HG03571 (cell line): Measurements from ENCODE around the gene CACNA1I.

Experiments used
- ATAC-seq: cut with Tn5 transposase; IDR thresholded peaks from one replicate; pipeline ENCODE4 v1.9.1; 2021; ENCODE audit not compliant: unreplicated experiment

CACNA1I gene

DNA sequence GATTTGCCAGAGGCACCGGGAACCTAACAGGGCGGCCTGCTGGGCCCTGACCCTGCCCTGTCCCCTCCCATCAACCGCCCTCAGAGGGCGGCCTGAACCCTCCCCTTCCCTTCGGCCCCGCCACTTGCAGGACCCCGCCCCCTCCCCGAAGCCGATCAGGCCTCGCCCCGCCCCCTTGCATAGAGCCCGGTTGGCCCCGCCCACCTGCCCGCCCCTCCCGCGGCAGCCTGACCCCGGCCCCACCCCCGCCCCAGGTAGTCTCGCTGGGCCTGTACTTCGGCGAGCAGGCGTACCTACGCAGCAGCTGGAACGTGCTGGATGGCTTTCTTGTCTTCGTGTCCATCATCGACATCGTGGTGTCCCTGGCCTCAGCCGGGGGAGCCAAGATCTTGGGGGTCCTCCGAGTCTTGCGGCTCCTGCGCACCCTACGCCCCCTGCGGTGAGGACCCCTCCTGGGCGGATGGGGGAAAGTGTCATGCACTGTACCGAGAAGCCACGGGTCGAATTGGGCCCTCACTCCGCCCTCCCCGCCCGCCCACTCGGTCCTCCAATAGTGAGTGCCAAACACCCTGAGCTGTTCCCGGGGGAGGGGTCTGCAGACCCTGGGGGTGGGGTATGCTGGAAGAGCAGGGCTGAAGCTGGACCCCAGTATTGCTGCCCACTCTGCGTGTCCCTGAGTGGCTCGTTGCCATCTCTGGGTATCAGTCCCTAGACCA, 94.1 kb downstream of the CACNA1I start:
- no peak for ATAC-seq

- ATAC-seq = no peak
Measured at GRCh38 chr22:39665229-39665628, 94.7 kb downstream of the CACNA1I start.

DNA sequence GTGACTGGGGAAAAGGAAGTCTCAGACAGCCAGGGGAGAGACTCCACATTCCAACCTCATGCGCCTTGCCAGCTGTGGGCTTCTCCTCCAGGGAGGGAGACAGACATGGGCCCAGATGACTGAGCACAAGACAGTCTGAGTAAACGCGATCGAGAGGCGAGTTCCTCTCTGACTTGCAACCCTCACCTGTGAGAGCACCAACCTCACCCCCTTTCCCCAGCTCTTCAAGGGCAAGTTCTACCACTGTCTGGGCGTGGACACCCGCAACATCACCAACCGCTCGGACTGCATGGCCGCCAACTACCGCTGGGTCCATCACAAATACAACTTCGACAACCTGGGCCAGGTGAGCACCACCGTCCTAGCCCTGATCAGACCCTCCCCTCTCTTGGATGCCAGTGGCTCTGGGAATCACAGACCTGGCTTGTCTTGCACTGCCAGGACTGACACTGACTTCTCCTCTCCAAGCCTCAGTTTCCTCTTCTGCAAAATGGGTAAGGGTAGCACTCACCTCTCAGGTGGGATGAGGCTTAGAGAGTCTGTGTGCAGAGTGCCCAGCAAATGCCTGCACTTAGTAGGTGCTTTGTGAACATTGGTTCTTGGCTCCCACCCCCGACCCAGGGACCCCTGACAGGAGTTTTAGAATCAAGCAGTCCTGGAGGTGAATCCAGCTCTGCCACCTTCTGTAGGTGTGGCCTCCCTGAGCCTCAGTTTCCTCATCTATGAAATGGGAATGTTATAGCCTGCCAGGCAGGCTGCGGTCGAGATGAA, 95.3 kb downstream of the CACNA1I start:
- no peak for ATAC-seq

DNA sequence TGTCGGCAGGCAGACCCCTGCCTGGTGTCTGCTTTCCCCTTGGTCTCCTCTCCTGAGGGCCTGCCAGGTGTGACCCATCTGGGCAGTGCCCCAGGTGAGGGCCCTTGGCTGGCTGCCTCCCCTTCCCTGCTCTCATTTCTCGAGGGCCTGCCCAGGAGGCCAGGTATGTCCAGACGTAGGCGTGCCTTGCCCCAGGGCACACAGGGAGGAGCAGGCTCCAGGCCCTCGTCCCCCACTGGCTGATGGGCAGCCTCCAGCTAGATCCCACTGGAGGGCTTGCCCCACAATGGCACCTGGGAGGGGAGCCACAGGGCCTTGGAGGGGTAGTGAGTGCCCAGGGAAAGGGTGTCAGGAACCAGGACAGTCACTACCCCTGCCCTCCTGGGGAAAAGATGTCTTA, 95.9 kb downstream of the CACNA1I start:
- ATAC-seq = no peak

DNA sequence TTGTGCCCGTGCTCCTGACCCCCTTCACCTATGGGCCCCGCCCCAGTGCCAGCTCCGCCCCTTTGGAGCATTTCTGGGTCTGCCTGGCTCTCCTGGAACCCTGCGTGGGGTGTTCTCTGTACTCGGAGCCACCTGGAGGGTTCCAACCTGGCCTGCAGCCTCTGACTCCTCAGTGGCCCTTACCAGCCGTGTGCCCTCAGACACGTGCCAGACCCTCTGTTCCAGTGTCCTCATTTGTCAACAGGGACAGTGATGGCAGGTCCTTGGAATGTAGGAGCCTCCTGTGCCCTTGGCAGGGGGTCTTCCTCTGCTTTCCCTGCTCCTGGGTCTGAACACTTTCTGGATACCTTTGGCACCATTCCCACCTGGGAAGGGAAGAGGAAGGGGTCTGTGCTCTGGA, 96.4 kb downstream of the CACNA1I start:
- no peak for ATAC-seq

- no peak for ATAC-seq
Measured at GRCh38 chr22:39669432-39669831, 98.9 kb downstream of the CACNA1I start.

GRCh38 chr22:39671936-39672335, 101.4 kb downstream of the CACNA1I start:
- no peak for ATAC-seq

GRCh38 chr22:39674536-39674935, 104.0 kb downstream of the CACNA1I start:
- no peak for ATAC-seq

GRCh38 chr22:39675947-39676346, 105.4 kb downstream of the CACNA1I start:
- no peak for ATAC-seq

DNA sequence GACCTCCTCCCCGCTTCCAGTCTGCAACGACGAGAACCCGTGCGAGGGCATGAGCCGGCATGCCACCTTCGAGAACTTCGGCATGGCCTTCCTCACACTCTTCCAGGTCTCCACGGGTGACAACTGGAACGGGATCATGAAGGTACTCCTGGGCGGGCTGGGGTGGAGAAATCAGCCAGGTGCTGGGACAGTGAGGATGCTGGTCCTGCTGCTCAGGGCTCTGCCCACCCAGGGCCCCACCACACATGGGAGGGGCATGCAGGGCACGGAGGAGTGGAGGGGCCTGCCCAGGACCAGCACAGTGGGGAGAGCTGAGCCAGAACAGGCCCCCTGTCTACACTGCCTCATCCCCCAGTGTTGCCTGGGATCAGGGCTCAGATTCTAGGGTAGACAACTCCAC, 107.4 kb downstream of the CACNA1I start:
- ATAC-seq = no peak

DNA sequence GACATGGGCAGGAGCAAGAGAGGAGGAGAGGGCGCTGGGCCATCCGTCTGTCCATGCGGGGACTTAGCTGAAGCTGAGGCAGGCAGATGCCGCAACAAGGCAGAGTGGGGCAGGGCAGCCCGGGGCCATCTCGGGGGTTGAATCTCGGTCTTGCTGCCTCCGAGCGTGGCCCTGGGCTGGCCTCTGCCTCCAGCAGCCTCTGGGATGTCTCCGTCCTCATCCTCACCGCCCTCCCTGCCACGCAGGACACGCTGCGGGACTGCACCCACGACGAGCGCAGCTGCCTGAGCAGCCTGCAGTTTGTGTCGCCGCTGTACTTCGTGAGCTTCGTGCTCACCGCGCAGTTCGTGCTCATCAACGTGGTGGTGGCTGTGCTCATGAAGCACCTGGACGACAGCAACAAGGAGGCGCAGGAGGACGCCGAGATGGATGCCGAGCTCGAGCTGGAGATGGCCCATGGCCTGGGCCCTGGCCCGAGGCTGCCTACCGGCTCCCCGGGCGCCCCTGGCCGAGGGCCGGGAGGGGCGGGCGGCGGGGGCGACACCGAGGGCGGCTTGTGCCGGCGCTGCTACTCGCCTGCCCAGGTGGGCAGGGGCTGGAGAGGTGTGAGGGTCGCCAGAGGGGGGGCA, 108.4 kb downstream of the CACNA1I start:
- ATAC-seq = no peak

- no peak for ATAC-seq
Measured at GRCh38 chr22:39679652-39680051, 109.1 kb downstream of the CACNA1I start.

- ATAC-seq = no peak
Measured at GRCh38 chr22:39680486-39680885, 109.9 kb downstream of the CACNA1I start.

GRCh38 chr22:39681038-39681861, 110.7 kb downstream of the CACNA1I start:
- ATAC-seq = no peak

DNA sequence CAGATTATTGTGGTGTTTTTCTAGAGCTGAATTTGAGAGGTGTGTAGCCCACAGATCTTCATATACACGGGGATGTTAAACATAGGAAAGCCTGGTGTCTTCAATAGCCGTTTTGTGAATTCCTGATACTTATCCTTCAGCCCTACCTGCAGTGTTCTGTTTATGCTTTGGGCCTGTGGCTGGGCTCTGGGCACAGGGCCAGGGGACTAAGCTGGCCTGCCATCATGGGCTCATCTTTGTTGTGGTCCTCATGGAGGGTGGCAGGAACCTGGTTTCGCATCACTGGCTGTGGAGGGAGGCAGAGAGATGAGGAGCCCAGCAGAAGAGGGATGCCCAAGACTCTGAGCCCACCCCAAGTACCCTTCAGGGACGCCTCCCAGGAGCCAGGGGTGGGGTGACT, 112.4 kb downstream of the CACNA1I start:
- no peak for ATAC-seq

DNA sequence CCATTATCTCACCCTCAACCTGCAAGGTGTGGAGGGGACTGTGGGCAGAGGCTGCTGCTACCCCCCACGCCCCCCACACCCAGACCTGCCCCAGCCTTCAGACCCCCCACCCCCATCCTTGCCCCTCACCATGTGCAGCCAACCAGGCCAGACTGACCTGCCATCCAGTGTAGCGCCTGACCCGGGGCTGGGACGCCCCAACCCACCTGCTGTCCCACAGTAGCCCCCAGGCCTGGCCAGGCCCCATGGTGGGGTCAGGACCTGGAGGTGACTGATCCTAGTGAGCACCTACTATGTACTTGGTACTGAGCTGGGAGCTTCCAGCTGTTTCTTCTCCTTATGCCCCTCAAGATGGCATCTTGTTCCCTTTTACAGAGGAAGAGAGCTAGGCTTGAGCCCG, 113.1 kb downstream of the CACNA1I start:
- no peak for ATAC-seq

DNA sequence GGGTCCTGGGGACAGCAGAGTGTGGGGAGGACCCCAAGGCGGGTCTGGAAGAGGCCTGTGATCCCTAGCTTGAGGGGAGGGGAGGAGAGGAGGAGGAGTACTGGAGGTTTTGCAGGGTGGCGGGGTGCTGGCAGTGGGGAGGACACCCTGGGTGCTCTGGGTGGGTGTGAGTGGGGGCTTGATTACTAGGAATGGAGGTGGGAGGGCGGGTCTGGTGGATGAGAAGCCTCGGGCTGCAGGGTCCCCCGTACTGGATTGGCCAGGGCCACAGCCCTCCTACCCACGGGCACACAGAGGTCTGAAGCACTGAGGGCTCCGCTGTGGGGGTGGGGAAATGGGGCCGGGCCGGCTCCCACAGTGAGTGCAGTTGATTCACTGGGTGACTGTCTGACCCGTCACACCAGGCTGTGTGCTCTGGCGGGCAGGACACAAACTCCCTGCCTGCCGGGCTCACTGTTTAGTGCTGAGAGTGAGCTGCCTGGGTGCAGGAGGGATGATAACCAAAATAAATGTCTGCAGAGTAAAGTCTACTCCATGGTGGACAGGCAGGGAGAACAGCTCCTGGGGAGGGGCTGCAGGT, 114.2 kb downstream of the CACNA1I start:
- ATAC-seq = no peak

DNA sequence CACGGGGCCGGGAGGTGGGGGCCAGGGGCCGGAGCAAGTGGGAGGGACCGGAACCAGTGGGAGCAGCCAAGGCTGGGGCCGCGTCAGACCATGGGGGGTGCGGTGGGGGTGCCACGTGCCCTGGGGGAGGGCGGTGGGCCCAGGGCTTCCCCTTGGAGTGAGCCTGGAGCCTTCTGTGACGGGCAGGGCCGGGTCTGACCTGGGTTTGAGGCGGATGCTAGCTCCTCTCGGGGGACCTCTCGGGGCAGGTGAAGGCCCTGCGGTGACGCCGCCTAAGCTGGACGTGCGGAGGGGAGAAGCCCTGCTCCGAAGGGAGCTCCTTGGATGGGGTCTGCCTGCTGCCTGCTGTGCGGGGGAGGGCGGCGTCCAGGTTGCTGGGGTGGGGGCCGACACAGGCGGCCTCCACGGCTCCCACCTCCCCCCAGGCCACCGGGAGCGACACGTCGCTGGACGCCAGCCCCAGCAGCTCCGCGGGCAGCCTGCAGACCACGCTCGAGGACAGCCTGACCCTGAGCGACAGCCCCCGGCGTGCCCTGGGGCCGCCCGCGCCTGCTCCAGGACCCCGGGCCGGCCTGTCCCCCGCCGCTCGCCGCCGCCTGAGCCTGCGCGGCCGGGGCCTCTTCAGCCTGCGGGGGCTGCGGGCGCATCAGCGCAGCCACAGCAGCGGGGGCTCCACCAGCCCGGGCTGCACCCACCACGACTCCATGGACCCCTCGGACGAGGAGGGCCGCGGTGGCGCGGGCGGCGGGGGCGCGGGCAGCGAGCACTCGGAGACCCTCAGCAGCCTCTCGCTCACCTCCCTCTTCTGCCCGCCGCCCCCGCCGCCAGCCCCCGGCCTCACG, 115.0 kb downstream of the CACNA1I start:
- no peak for ATAC-seq

DNA sequence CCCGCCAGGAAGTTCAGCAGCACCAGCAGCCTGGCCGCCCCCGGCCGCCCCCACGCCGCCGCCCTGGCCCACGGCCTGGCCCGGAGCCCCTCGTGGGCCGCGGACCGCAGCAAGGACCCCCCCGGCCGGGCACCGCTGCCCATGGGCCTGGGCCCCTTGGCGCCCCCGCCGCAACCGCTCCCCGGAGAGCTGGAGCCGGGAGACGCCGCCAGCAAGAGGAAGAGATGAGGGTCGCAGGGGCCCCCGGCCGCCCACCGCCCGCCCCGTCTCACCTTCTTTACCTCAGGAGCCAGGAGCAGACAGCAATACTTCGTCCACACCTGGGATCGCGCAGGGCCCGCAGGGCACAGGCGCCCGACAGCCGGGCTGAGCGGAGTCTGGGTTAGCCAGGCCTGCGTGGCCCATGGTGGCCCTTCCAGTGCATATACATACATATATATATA, 115.6 kb downstream of the CACNA1I start:
- no peak for ATAC-seq
